ENCODE data around the gene SGCD.

The SGCD gene

GRCh38 chr5:156400231-156400986 lies 73.4 kb downstream of the SGCD start:
- DNase-seq (ENCODE audit: low read depth in 3 of 3) = no peak

- no peak for DNase-seq (ENCODE audit: low read depth in 3 of 3)
These were observed 74.8 kb downstream of the SGCD start for GRCh38 chr5:156401804-156402203.

GRCh38 chr5:156402387-156402921 lies 75.5 kb downstream of the SGCD start:
- DNase-seq (ENCODE audit: low read depth in 3 of 3) = peak in 2 of 3 experiments; percentile 22 to 45

- no peak for DNase-seq (ENCODE audit: low read depth in 3 of 3)
These were observed 79.0 kb downstream of the SGCD start for GRCh38 chr5:156405988-156406387.

- no peak for DNase-seq (ENCODE audit: low read depth in 3 of 3)
These were observed 80.3 kb downstream of the SGCD start for GRCh38 chr5:156407251-156407650.

- no peak for DNase-seq (ENCODE audit: low read depth in 3 of 3)
These were observed 82.9 kb downstream of the SGCD start for GRCh38 chr5:156409834-156410233.

DNA sequence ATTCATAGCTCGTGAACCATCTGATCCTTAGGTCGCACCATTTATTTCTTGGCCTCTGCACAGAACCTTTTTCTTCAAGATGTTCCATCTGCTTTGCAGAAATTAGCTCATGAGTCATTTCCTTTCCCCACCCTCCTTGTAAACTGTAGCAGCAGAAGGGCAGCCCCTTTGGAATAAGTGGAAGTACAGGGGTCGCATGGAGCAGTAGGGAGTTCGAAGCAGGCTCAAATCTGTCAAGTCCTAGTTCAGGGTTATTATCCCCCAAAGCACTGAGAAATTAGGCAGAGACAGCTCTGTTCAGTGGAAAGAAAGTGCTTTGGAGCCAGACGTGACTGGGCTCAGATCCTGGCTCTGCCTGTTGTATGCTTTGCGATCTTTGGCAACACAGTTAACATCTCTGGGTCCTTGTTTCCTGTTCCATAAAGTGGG lies 84.2 kb downstream of the SGCD start:
- no peak for DNase-seq (ENCODE audit: low read depth in 3 of 3)

DNA sequence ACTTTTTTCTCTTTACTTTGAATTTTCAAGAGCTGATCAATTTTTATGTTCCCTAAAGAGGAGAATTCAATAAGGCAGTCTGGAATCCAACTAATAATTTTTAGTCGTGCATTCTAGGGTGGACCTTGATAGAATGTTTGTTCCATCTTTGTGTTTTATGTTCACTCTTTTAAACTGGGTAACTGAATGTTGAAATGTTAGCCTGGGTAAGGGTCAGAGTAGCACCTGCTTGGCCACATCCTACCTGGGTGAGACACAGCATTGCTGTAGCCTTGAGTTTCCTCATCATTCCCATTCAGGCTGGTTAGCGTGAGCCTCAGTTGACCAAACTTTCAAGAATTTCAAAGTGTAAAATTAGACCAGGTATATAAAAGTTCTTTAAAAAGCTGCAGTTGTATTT lies 85.0 kb downstream of the SGCD start:
- DNase-seq (ENCODE audit: low read depth in 3 of 3) = no peak

GRCh38 chr5:156414391-156414790 lies 87.4 kb downstream of the SGCD start:
- no peak for DNase-seq (ENCODE audit: low read depth in 3 of 3)

DNA sequence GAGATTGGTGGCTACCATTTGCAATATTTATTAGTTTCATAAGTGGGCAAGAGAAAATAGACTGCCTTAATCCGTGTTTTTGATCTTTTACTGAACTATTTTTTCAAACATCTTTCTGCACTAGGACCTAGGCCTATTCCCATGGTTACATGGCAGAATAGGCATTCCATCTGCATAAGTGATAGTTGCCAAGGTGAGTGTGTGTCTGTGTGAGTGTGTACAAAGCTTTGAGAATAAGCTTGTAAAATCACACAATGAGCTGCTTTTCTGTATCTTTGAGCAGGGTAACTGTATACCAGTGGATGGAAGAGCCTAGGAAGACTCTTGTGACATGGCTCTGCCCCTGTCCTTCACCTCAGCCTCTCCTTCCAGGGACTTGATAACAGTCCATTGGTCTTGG lies 92.7 kb downstream of the SGCD start:
- no peak for DNase-seq (ENCODE audit: low read depth in 3 of 3)

GRCh38 chr5:156420665-156421064 lies 93.7 kb downstream of the SGCD start:
- no peak for DNase-seq (ENCODE audit: low read depth in 3 of 3)

DNA sequence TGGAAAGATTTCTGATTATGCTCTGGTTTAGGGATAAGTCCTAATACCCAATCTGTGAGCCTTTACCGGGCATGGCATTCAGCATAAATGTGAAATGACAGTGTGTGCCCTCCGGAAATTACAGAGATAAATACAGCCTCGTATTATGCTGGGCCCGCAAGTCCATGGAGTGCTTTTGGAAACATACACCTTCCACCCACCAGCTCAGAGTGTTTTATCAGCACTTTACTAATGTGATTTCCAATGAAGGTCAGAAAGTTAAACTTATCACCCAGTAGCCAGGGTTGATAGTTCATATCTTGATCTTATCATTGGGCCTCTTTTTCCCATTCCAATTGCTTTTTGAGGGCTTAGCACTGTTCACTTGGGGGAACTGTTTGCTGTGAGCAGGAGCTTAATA lies 94.8 kb downstream of the SGCD start:
- no peak for DNase-seq (ENCODE audit: low read depth in 3 of 3)

- no peak for DNase-seq (ENCODE audit: low read depth in 3 of 3)
These were observed 96.6 kb downstream of the SGCD start for GRCh38 chr5:156423597-156423996.

DNA sequence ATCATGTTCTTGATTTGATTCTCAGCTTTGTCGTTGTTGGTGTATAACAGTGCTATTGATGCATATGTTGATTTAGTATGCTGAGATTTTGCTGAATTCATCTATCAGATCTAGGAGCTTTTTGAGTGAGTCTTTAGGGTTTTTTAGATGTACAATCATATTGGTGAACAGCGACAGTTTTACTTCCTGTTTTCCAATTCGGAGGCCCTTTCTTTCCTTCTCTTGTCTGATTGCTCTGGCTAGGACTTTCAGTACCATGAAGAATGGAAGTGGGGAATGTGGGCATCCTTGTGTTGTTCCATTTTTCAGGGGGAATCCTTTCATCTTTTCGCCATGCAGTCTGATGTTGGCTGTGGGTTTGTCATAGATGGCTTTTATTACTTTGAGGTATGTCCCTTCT lies 100.4 kb downstream of the SGCD start:
- DNase-seq (ENCODE audit: low read depth in 3 of 3) = no peak

DNA sequence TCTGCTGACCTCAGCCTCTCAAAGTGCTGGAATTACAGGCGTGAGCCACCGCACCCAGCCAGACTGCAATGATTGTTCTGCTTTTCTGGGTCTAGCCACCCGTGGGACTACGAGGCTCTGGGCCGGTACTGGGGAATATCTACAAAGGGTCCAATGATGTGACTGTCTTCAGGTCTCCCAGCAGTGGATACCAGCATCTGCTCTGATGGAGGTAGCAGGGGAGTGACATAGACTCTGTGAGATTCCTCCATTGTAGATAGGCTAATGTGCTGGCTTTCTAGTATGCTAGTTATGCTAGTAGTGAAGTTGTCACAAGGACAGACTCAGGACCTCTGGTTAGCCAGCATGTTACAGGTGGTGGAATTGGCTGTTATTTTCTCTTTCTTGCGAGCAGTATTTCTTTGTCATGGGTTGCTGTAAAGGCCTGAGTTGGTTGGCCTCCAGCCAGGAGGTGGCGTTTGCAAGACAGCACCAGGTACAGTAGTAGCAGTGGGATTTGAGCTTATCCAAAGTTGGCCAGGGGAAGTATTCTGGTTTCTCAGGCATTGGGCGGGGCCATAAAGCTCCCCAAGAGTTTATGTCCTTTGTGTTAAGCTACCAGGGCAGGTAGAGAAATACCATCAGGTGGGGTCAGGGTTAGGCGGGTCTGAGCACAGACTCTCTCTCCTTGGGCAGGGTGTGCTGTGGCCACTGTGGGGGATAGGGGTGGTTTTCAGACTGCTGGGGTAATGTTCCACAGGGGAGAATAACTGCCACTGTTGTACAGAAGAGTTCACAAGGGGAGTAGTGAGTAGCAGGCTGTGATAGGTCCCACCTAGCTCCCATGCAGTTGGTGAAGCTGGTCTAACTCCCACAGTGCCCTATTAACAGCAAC lies 105.2 kb downstream of the SGCD start:
- no peak for DNase-seq (ENCODE audit: low read depth in 3 of 3)

DNA sequence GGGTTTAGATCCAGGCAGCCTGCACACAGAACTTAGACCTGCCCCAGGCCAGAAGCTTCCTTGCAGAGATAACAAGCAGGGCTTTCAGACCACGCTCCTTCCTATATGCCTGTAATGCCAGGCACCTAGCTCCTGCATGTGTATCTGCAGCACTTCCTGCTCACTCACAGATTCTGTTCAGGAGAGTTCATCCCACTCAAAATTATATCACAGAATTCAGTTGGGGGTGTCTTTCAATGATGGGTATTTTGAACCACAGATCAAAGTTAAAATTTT lies 105.8 kb downstream of the SGCD start:
- no peak for DNase-seq (ENCODE audit: low read depth in 3 of 3)

- no peak for DNase-seq (ENCODE audit: low read depth in 3 of 3)
These were observed 107.5 kb downstream of the SGCD start for GRCh38 chr5:156434471-156434870.

- no peak for DNase-seq (ENCODE audit: low read depth in 3 of 3)
These were observed 108.1 kb downstream of the SGCD start for GRCh38 chr5:156435101-156435500.

DNA sequence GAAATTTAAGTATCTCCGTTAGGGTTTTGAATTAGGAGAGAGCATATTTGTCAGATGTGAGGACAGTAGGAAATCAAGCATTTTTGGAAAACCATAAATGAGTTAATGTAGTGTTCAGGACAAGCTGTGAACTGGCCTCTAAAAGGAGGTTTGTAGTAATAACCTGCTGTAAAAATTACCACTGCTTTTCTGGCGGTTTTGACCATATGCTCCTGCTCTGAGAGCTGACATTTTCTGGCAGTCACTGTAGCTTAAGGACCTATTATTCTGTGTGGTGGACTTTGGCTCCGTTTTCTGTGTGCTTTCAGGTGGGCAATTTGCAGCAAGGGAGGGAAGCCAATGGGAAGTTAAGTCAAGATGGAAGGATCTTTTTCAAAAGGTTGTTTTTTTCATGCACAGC lies 111.1 kb downstream of the SGCD start:
- DNase-seq (ENCODE audit: low read depth in 3 of 3) = no peak

DNA sequence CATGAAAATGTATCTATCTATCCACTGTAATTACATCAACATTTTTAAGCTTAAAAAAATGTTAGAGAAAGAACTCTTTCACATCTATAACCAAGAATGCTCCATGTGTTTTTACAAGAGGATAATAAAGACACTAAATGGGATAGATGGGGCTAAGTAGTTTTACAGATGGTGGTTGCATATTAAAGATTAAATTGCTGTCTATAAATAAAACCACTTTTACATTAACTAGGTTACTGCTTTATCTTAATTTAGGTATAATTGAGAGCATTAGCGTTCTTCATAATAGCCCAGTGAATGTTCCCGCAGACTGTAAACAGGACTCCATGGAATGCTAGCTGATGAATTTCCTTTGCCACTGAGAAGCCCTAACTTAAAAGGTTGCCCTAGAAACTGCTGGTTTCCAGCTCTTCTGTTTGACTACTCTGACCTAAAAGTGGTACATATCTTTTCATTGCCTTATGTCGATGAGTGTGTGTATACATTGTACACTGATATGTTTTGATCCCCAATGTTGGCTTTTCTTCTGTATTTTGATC lies 117.9 kb downstream of the SGCD start:
- no peak for DNase-seq (ENCODE audit: low read depth in 3 of 3)

- DNase-seq (ENCODE audit: low read depth in 3 of 3) = no peak
These were observed 119.6 kb downstream of the SGCD start for GRCh38 chr5:156446526-156446925.

- no peak for DNase-seq (ENCODE audit: low read depth in 3 of 3)
These were observed 123.8 kb downstream of the SGCD start for GRCh38 chr5:156450778-156451177.

DNA sequence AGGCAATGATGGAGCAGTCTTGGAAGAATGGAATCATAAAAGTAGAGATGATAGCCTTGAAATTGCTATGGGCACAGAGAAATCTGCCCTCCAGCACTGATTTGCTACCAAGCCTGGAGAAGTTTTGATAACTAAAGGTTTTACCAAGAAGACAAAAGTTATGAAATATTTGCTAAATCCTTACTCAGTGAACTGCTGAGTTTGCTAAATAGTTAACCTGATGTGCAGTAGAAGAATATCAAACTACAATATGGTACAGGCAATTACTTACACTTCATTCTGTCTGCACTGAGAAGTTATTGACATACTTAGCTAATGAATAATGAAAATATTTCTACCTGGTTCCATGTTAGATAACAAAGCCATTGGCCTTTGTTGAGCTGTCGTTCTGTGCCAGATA lies 124.5 kb downstream of the SGCD start:
- no peak for DNase-seq (ENCODE audit: low read depth in 3 of 3)

All from stimulated activated CD4-positive, alpha-beta T cell treated with anti-CD3 and anti-CD28 coated beads, TNF-alpha, amount 100 ng/mL, for 24 hours (primary cell).